HL-60 (cell line): Measurements from ENCODE around the gene SORL1.

Experiments used
- DNase-seq, 2 experiments: peaks; one replicate each; pipeline ENCODE4 v3.0.0-alpha.2; 2010 to 2020; ENCODE audit warnings: low read depth in 1 of 2, low spot score in 1 of 2
- H3K27ac ChIP-seq: fragments of 250-450 bp; sonication (Bioruptor Pico); replicated peaks from 2 replicates; pipeline ENCODE4 v1.5.1; 2020; ENCODE audit warnings: mild to moderate bottlenecking, moderate library complexity
- H3K27me3 ChIP-seq: fragments of 250-450 bp; sonication (Bioruptor Pico); 2 replicates; pipeline ENCODE4 v1.5.1; 2021; ENCODE audit warnings: mild to moderate bottlenecking, moderate library complexity; ENCODE audit not compliant: insufficient read depth, poor library complexity, severe bottlenecking
- H3K4me3 ChIP-seq: replicated peaks from 2 replicates; pipeline ENCODE4 v1.5.1; 2011; ENCODE audit warnings: mild to moderate bottlenecking, control low read depth, low read length; ENCODE audit not compliant: insufficient read depth
- CTCF ChIP-seq: IDR thresholded peaks from one replicate; pipeline ENCODE4 v1.5.1; 2011; ENCODE audit warnings: low read length, control low read depth, inconsistent platforms; ENCODE audit not compliant: insufficient read depth
- GABPA ChIP-seq: IDR thresholded peaks from 2 replicates; pipeline ENCODE4 v1.6.1; 2012; ENCODE audit warnings: low read depth
- POLR2AphosphoS5 ChIP-seq: IDR thresholded peaks from 2 replicates; pipeline ENCODE4 v1.6.1; 2012; ENCODE audit warnings: low read depth
- REST ChIP-seq: IDR thresholded peaks from 2 replicates; pipeline ENCODE4 v1.6.1; 2012; ENCODE audit warnings: low read depth; ENCODE audit not compliant: insufficient replicate concordance
- SPI1 ChIP-seq: IDR thresholded peaks from 2 replicates; pipeline ENCODE4 v1.6.1; 2012; ENCODE audit warnings: low read depth, mild to moderate bottlenecking, borderline replicate concordance

SORL1 gene

GRCh38 chr11:121512468-121513465, 60.7 kb downstream of the SORL1 start:
- no peak overlapping the region for H3K4me3 ChIP-seq
- no peak overlapping the region for H3K27ac ChIP-seq
- TF ChIP-seq POLR2AphosphoS5 (no peak), GABPA (no peak), SPI1 (no peak), CTCF (no peak), REST (no peak)
- no peaks in the 10 kb centered on the region for H3K27me3 ChIP-seq
- DNase-seq, result no peak

DNA sequence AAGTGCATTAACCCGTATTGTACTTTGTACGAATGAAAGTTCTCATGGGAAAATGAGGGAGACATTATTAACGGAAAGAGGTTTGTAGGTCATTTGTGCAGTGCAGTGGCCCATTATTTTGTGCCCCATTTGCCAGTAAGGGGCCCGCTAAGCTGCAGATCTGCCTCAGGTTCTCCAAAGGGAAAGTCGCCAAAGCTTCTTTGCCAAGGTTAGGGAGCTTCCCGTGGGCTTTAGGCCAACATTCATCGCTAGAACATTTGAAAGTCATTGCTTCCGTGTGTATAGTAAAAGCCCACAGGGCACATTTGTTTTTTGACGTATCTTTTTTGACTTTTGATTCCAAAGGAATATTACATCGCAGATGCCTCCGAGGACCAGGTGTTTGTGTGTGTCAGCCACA, 61.7 kb downstream of the SORL1 start:
- TF ChIP-seq POLR2AphosphoS5, result no peak
- TF ChIP-seq GABPA, result no peak
- TF ChIP-seq CTCF, result no peak
- TF ChIP-seq SPI1, result no peak
- no peak for TF ChIP-seq REST
- no peak for DNase-seq
- Histone ChIP-seq H3K27ac (no peak overlapping the region), H3K4me3 (no peak overlapping the region), H3K27me3 (no peaks in the 10 kb centered on the region)

DNA sequence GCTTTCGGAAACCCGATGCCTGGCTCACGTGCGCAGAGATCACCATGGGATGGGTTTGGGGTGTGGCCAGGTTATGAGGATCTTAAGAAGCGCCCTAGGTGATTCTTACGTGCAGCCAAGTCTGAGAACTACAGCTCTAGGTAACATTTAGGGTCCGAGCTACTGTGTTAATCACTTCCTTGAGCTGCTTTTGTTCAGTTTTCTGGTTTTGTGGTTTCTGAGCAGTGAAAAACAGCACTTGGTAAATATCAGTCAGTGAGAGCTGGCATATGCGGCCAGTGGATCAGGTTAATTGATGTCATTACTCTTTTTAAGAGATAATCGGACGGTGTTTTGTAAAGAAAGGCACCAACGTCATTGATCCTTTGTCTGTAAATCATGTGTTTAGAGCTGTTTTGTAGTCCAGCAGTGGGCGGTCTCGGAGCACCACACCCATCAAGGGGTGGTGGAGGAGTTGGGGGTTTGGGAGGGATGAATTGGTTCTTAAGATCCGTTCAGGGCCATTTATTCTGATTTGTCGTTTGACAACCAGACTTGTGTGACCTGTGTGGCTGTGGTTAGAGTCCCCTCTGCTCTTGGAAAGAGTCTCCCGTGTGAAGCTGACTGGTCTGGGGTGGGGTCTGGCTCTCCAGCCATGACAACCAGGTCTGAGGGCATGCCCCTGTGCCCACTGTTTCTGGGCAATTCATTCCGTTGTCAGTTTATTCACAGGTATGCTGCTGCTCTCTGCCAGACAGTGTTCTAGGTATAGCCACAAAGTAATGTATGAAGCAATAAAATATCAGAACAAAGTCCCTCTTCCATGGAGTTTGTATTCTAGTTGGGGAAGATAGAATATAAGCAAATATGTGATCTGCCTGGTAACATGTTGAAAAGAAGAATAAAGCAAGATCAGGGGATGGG, 62.6 kb downstream of the SORL1 start:
- TF ChIP-seq SPI1 (no peak), REST (no peak), GABPA (no peak), CTCF (no peak), POLR2AphosphoS5 (no peak)
- no peak for DNase-seq
- Histone ChIP-seq H3K27ac (no peak overlapping the region), H3K4me3 (no peak overlapping the region), H3K27me3 (no peaks in the 10 kb centered on the region)
